Measurements from ENCODE around the gene AIPL1.
"Not testable (repeated sequence)": the region's sequence is repeated elsewhere in the genome, so short reads cannot be mapped to it uniquely, and the experiment has no call there.

The AIPL1 gene, protein sequence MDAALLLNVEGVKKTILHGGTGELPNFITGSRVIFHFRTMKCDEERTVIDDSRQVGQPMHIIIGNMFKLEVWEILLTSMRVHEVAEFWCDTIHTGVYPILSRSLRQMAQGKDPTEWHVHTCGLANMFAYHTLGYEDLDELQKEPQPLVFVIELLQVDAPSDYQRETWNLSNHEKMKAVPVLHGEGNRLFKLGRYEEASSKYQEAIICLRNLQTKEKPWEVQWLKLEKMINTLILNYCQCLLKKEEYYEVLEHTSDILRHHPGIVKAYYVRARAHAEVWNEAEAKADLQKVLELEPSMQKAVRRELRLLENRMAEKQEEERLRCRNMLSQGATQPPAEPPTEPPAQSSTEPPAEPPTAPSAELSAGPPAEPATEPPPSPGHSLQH

DNA sequence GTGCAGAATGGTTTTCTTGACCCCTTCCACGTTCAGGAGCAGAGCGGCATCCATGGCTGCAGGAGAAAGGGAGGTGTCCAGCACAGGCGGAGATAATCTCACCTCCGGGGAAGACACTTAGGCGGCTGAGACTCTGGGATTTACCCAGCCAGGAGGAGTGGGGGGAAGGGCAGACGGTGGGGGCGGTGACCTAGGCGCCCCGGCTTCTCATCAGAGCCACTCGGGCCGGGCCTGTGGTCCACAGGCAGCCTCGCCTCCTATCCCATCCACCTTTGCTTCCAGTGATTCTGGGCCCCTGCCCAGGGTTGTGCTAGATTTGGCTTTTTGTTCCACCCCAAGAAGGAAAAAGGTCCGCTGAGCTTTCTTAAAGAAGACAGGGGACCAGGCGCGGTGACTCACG lies at the start of gene AIPL1:
AIPL1 (minus strand) TSS at position 71 of the 400 bp plus-strand sequence; CDS start at position 54, 17 bp downstream.
- DNase-seq (ENCODE audit: low read depth in 1 of 2, low spot score in 1 of 2): no peak

DNA sequence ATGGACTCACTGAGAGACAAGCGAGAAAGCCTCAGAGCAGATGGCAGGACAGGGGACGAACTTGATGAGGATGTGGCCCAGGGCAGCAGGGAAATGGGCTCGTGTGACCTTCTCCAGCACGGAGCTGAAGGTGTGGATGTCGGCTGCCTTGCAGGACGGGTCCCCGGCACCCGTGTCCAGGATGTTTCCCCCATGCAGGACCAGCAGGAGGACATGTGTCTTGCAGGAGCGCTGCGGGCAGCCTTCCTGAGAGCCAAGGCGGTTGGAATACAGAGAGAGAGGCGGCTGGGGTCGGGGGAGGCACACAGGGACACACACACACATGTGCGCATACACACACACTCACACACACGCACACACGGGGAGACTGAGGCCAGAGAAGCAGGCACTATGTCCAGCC lies 48.6 kb upstream of the AIPL1 start:
- no peak for DNase-seq (ENCODE audit: low read depth in 1 of 2, low spot score in 1 of 2)

DNA sequence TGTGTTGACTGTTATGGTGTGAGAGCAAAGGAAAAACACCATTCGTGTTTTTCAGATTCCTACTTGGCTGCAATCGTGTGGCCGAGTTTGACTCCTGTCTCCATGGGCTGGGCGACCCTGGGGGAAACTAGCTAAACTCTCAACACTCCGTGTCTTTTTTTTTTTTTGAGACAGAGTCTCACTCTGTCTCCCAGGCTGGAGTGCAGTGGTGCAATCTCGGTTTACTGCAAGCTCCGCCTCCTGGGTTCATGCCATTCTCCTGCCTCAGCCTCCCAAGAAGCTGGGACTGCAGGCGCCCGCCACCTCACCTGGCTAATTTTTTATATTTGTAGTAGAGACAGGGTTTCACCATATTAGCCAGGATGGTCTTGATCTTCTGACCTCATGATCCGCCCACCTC lies 47.9 kb upstream of the AIPL1 start:
- not testable (repeated sequence) for DNase-seq (ENCODE audit: low read depth in 1 of 2, low spot score in 1 of 2)

DNA sequence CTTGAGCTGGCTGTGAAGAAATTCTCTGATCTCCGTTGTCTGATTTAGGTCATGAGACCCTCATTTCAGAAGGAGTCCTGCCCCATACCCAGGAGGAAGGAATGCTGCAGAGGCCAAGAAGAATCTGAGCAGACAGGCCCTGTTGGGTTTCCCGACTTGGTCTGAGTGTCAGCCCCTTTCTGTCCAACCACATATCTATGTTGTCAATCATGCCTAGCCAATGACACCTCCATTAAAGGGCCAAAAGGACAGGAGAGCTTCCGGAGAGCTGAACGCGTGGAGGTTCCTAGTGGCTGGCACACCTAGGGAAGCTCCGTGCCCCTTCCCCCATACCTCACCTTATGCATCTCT lies 47.2 kb upstream of the AIPL1 start:
- DNase-seq (ENCODE audit: low read depth in 1 of 2, low spot score in 1 of 2): no peak

DNA sequence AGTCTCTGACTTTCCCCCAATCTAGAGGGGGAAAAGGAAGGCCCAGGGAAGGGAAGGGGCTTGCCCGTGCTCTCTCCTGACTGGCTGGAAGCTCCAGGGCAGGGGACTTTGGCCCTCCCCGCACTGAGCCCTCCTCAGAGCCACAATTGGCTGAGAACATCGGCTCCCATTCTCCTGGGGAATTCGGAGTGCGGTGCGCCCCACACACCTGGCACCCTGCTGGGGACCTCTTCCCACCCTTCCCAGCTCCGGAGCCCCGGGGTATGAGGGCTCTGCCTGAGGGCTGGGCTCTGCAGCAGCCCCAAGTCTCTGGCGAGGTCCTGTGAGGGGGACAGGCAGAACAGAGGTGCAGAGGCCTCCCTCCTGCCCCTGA lies 45.4 kb upstream of the AIPL1 start:
- DNase-seq (ENCODE audit: low read depth in 1 of 2, low spot score in 1 of 2): no peak

DNA sequence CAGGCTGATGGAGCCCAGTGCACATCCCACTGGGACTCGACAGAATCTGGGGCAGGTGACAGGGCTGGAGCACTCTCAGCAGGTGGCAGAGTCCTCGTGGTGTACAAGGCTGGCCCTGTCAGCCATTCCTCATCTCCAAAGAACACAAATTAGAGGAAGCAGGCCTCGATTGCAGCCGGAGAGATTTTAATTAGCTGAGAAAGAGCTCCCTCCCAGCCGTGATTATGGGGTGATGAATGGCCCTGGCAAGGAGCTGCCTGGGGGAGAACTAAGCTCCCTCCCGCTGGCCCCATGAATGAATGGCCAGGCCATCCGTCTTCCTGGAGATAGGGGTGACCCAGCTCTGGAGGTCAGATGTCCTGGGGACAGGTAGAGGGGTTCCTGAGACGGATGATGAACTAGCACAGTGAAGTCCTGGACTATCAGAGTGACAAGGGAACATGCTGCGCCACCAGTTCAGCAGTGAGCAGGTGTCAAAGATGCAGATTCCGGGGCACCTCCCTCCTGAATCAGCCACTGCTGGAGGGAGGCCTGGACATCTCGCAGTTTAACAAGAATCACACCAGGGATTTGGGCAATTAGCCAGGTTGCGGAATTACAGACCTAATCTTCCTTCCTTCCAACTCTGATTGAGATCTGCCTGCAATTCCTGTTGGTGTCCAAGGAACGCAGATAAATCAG lies 44.8 kb upstream of the AIPL1 start:
- no peak for DNase-seq (ENCODE audit: low read depth in 1 of 2, low spot score in 1 of 2)

DNA sequence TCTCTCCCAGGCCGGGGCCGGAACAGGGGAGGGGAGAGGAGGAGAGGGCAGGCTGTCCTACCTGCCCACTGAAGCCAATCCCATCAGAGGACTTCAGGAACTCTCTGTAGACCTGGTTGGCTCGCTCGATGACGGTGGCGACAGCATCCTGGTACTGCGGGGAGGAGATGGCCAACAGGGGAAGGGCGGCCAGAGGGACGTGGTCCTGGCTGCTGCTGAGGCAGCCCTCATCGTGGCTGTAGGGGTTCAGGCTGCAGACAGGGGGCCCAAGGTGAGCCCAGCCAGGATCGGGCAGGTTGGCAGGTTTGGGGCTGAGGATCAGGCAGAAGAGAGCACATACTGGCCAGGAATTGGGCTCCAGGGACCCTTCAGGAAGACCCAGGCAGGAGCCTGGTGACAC lies 43.6 kb upstream of the AIPL1 start:
- no peak for DNase-seq (ENCODE audit: low read depth in 1 of 2, low spot score in 1 of 2)

DNA sequence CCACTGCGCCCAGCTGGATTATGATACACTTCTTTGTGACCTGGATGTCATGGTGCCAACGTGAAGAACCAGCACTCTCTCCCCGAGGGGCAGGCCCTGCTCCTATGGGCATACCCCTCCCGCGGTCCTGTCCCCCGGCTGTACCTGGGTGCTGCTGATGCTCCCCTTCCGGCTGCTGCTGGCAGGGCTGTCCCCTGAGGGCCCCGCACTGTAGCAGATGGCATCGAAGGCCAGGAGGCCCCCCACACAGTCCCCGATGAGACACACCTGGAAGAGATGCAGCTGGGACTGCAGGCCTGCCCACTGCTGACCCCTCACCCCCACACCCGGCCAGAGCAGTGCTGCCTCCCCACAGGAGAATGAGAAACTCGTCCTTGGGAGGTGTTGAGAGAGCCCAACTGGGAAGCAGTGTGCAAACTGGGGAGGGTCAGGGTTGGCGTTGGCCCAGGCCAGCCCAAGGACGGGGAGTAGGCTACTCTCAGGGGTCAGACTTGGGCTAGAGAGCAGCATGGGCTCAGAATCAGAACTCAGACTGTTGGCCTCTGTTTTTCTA lies 43.0 kb upstream of the AIPL1 start:
- DNase-seq (ENCODE audit: low read depth in 1 of 2, low spot score in 1 of 2): no peak

DNA sequence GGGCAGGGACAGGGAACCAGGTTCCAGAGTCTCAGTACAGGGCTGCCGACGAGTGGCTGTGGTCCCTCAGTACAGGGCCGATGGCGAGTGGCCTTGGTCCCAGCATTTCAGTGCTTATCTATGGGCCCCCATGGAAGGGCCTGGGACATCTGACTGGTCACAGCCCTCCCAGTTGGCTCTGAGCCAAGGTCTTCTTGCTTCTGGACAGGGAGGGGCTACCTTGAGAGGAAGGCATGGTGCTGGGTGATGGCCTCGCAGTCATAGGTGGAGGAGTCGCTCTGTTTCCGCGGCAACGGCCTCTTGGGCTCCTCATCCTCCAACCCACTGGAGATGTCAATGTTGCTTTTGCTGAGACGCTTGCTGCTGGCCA lies 41.9 kb upstream of the AIPL1 start:
- DNase-seq (ENCODE audit: low read depth in 1 of 2, low spot score in 1 of 2): no peak

DNA sequence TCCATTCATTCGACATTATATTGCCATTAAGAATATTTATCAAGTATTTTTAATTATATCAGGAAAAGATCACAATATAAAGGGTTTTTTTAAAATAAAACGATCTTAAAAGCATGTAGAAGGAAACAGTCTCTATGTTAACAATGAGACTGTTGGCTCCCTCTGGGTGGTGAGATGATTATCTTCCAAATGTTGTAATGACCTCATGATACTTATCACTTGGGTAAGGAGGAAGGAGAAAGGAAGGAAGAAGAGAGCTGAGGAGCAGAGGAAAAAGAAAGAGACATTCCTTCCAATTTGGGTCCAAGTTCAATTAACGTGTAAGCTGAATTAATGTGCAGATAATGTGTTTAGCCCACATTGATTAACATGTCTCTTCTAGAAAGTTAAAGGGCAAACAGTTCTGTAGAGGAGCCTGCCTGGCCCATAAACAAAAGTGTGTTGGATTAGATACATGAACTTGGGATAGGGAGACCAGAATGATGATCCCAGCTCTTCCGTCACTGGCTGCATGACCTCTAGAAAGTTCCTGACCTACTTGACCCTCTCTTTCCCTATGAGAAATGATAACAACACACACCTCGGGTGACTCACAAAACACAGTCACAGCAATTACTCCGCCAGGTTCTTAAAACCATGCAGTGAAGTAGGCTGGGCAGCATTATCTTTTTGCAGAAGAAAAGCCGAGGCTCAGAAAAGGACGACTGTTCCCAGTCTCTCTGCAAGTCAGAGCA lies 41.3 kb upstream of the AIPL1 start:
- DNase-seq (ENCODE audit: low read depth in 1 of 2, low spot score in 1 of 2): no peak

DNA sequence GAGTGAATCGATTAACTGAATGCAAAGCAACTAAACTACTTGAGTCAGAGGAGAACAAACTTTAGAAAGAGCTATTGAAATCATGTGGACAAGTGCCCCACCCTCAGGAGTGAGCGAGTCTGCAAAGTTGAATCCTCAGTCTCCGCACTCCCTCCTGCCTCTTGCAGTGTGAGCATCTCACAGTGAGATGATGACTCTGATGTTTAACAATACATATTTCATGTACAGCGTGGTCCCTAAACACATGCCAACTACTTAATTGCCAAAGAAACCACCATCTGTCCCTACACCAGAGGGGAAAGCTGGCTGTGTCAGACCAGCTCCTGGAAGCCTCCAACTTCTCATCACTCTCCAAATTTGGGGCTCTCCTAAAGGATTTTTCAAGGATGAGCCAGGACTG lies 40.5 kb upstream of the AIPL1 start:
- no peak for DNase-seq (ENCODE audit: low read depth in 1 of 2, low spot score in 1 of 2)

DNA sequence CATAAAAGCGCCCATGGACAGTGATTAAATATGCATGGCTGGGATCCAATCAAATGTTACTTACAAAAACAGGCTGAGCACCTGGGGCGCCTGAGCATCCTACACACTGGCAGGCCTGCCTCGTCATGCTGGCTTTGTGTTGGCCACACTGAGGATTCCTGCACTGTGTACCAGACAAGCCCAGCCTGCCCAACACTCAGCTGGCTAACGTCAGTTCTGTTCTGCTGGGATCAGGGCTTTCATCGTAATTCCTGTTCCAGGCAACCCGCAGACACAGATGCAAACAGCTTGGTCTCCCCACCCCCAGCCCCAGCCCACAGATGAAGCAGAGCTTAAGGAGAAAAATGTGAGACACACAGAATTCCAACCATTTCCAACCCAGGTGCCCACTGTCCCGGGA lies 40.0 kb upstream of the AIPL1 start:
- no peak for DNase-seq (ENCODE audit: low read depth in 1 of 2, low spot score in 1 of 2)

DNA sequence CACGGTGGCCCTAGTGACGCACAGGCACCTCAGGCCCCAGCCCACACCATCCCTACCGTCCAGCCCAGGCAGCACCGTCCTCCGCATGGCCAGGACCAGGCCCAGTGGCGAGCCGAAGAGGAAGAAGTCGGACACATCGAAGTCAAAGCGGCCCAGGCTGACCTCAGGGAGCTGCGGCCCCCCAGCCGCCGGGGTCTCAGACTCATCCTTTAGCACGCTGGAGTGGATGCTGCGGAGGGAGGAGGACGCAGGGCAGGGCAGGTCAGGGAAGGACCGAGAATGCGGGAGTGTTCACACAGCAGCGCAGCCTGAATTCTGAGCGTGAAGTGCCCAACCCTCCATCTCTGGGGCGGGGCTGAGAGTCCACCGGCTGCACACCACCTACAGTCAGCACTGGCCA lies 39.5 kb upstream of the AIPL1 start:
- DNase-seq (ENCODE audit: low read depth in 1 of 2, low spot score in 1 of 2): no peak

DNA sequence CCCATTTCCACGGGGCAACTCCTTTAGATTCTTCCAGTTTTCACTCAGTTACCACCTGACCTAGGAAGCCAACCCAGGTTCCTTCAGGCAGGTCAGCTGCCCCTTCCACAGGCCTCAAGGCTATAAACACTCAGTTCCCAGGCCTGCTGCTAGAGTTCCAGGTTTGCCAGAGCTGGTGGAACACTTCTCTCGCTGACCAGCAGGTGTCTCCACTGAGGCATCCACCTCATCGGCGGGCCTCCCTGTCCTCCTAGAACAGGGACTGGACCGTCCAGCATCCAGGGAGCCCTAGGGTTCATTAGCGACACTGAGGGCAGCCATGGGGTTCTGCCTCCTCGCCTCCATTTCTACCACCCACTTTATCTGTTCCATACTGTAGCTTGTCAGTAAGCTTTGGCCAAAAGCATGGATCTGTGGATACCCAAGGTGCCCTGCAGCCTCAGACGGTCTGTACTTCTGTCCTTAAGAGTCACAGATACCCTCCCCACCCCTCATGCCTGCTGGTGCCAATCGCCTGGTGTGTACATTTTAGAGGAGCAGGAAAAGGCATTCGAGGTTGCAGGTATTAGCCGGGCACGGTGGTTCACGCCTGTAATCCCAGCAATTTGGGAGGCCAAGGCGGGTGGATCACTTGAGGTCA lies 38.3 kb upstream of the AIPL1 start:
- DNase-seq (ENCODE audit: low read depth in 1 of 2, low spot score in 1 of 2): peak; percentile 50 to 58

DNA sequence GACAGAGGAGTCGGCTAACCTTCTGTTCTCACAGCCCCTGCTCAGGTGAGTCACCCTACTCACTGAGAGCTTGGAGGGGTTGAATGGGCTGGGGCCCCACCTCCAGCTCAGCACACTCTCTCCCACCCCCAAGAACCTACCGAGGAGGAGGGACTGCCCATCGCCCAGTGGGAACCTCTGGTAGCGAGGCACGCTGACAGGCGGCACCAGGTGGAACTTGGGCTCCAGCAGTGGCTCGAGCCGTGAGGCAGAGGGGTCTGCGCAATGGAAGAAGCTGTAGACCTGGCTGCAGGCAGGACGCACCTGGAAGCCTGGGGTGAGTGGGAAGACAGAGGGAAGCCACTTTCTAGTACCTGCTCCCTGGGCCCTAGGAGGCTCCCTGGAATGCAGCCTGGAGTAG lies 37.6 kb upstream of the AIPL1 start:
- no peak for DNase-seq (ENCODE audit: low read depth in 1 of 2, low spot score in 1 of 2)

DNA sequence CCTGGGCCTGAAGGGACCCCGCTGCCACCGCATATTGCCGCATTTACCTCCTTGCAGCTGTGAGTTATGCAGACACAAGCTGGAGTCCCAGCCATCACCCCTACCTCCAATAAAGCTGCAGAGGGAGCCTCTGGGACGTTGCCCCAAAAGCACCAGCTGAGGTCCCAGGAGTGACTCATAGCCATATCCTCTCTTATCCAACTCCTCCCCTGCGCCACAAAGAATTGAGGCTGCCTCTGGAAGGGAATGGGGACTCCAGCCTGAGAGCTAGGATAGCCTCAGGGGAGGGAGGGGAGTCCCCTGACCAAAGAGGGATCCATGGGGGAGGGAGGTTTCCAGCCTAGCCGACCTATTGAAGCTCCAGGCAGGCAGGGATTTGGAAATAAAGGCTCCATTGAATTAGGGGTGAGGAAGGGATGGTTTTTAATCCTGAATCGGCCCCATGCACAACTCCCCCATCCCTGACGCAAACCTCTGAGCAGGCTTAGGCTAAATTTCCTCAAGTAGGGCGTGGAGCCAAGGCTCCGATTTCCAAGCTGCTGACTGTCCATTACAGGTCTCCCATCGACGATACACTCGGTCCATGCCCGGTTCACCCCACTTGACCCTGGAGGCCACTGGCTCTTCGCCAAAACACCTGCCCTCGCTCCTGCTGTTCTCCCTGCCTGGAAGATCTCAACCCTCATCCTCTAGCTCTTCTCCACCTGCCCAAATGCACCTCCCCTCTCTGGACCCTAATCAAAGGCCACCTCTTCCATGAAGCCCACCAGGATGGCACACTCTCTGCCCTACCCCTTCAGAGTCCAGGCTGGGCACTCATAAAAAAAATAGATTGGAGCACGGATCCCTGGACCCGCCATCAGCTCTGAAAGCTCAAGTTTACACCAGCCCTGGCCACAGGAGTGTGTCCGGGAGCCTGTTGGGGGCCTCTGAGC lies 36.9 kb upstream of the AIPL1 start:
- no peak for DNase-seq (ENCODE audit: low read depth in 1 of 2, low spot score in 1 of 2)

DNA sequence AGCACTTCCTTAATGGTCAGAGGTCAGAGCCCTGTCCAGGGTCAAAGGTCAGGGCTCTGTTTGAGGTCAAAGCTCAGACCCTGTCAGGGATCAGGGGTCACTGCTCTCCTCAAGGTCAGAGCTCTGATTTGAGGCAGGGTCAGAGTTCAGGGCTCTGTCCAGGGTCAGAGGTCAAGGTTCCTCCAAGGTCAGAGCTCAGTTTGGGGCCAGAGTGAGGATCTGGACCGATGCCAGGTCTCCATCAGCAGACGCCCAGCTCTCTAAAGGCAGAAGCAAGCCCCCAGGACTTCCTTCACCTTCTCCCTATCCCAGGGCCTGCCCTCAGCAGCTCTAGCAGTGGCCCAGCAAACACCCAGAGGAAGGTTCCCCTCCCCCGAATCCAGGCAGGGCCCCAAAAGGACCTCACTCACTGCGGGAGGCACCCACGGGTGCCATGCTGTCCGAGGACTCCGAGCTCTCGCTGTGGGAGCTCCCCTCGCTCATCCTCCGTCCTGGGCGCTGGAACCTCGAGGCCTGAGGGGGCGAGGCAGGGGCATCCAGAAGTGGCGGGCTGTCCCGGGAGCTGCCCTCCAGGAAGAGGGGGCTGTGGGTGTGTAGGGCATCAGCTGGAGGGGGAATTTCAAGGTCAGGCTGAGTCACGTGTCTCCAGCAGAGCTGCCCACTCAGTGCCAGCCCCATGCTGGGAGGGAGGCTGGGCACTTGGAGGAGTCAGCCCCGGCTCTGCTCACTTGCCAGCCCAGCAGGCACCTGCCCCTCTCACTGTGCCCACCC lies 36.0 kb upstream of the AIPL1 start:
- DNase-seq (ENCODE audit: low read depth in 1 of 2, low spot score in 1 of 2): no peak

DNA sequence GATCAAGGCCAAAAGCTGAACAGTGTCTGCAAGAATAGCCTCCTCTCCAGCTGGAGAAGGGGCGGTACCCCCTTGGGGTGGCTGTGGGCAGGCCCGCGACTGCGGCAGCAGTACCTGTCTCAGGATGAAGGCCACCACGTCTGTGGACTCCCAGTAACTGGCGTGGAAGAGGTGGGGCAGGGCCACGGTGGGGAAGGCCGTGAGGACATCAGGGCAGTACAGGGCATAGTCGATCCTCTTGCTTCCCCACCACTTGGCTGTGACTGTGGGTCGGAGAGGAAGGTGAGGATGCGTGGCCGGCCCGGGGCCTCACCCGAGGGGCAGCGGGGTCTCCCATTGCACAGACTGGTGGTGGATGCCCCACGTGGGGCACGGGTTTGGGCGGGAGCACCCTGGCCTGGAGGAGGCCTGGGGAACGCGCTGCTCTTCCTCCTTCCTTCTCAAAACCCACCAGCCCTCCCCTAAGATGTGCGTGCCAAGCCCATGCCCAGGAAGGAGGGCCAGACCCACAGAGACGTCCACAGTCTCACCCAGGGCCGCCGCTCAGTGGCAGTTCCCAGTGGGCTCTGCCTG lies 35.3 kb upstream of the AIPL1 start:
- no peak for DNase-seq (ENCODE audit: low read depth in 1 of 2, low spot score in 1 of 2)

DNA sequence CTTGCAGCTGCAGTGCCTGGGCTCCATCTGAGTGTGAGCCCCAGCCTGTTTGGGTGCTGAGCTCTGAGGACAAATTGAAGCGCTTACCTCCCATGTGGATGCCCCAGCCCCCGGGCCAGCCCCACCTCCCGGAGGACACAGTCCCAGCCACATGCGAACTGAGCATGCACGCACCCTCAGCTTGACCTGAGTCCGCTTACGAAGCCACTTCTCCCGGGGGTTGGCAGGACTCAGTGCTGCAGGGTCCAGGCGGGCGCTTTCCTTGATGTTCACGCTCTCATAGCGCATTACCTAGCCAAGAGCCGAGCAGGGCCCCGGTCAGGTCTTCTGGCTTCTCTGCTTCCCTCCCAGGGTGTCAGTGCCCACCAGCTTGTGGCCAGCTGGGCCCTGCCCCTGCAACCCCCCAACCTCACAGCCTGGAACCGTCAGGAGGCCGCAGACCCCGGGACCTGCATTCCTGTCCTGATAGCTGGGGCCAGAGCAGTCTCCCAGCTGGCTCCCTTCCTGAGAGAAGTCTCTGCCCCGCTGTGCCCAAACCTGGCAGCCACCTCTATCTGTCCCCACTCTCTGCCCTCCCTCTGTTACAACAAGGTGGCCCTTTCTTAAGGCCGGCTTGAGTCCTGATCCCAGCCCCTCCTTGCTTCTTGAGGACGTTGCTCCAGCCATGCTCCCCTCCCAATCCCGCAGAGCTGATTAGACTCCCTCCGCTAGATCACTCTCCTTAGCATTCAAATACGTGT lies 33.3 kb upstream of the AIPL1 start:
- DNase-seq (ENCODE audit: low read depth in 1 of 2, low spot score in 1 of 2): no peak

Data from activated CD4-positive, alpha-beta T cell treated with anti-CD3 and anti-CD28 coated beads, Interleukin-2, amount 50 U/mL, for 24 hours (primary cell).